NCI-H748 (cell line): ENCODE measurements around the gene EMX1.
"Not testable (repeated sequence)": the region's sequence is repeated elsewhere in the genome, so short reads cannot be mapped to it uniquely, and the experiment has no call there.

Experiments used
- DNase-seq: peaks from one replicate; lab custom pipeline; 2025; ENCODE audit not compliant: unreplicated experiment; lab: John Stamatoyannopoulos, UW

The EMX1 gene

DNA sequence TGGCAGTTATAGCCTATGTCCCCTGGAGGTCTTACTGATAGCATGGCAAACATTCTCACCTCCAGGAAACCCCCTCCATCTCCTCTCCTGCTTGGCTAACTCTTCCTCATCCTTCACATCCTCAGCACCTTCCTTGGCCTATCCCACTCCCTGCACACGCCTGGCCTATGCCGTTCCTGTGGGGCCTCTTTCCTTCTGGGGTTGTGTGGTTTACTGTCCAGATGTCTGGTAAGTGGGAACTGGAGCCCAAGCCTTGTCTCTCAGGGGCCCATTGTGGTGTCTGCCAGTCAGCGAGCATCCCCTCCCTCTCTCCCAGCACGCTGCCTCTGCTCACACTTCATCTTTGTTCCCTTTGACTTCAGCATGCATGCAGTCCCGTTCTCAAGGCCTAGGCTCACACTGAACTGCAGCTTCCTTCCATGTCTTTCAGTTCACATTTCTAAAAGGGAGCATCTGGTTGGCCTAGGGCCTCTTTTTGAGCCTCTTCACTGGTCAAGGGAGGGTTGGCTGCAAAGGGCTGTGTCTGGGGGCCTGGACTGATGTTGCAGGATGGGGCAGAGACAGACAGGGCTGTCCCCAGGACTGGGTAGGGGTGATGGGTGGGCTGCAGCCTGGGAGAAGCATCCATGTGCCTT, 17.0 kb upstream of the EMX1 start:
- DNase-seq: no peak

DNA sequence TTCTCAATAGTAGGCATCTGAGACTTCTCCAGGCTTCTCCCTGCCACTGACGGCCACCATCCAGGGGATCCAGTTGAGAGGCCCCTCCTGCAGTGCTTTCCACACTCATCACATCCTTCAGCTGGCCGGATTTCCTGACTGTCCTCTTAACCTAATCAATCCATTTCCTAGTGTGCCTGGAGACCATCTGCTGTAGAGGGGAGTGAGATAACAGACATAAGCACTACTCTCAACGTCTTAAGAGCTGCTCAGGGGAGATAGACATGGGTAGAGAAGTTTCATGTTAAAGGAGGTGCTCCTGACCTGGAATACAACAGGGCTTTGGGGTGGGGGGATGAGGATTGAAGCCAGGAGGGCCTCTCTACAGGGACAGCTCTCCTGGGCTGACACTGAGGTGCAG, 15.9 kb upstream of the EMX1 start:
- DNase-seq: no peak

DNA sequence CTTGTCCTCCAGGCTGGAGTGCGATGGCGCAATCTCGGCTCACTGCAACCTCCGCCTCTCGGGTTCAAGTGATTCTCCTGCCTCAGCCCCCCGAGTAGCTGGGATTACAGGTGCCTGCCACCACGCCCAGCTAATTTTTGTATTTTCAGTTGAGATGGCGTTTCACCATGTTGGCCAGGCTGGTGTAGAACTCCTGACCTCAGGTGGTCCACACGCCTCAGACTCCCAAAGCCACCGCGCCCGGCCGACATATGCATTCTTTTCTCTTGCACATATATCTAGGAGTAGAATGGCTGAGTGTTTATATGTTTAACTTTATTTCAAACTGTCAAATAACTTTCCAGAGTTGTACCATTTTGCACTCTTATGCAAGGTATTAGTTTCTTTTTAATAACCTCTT, 9.9 kb upstream of the EMX1 start:
- not testable (repeated sequence) for DNase-seq

DNA sequence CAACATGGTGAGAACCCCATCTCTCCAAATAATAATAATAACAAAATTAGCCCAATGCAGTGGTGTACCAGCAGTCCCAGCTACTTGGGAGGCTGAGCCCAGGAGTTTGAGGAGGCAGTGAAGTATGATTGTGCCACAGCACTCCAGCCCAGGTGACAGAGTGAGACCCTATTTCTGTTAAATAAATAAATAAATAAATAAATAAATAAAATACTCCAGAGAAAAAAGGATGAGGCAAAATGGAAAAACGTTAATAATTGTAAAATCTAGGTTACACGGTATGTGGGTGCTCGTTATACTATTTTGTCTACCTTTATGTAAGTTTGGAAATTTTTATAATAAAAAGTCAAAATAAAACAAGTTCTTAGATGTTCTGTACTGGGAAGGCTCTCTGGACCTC, 8.6 kb upstream of the EMX1 start:
- no peak for DNase-seq

DNA sequence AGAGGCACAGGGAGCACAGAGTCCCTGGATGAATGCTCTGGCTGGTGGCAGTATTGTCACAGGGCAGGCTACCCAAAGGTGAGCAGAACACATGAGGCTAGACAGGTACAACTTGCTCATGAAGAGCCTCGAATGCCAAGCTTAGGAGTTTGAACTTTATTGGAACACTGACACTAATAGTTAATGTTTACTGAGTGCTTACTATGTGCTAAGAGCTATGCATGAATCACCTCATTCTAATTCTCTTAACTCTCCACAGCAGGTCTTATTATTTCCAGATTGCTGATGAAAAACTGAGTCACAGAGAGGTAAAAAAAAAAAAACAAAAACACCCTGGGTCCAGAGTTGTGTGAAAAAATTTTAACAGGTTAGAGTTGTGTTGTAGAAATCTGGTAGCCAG, 6.1 kb upstream of the EMX1 start:
- no peak for DNase-seq

DNA sequence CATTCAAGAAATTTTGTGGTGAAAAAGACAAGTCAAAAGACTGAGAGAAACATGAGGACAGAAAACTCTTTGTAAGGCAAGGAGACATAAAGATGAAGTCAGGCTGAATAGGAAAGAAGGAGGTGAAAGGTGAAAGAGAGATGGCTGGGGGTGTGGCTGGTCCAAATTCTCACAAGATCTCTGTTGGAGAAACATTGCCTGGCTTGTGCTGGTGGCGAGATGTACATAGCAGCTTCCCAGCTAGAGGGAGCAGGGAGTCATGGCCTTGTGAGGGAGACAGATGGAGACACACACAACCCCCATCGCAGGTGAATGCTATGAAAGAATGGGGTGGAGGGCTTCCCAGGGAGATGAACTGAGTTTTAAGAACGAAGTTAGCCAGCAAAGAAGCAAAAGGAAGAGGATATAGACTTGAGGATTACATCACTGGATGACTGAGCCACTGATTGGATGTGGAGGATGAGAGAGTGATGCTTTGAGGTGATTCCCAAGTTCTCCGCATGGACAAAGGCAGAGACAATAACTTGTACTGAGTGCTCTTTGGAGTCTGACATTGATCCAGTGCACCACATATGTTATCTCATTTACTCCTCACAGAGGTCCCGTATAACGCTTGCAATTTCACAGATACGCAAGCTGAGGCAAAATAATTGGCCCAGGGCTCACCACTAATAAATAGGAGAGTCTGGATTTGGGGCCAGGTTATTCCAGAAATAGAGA, 3.7 kb upstream of the EMX1 start:
- DNase-seq: no peak

DNA sequence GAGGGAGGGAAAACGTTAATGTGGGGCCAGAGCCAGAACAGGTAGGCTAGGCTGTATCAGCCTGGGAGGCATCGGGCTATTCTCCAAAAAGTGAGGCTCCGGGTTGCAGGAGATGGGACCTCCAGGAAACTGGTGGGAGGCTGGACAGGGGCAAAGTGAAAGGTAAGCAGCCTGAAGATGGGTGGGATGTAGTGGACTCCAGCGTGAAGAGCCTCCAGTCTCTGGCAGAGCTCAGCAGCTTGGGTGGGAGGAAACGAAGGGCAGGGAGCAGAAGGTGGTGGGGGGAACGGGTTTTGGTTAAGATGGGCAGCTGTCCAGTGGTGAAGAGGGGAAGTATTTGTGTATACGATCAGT, 3.1 kb upstream of the EMX1 start:
- no peak for DNase-seq

DNA sequence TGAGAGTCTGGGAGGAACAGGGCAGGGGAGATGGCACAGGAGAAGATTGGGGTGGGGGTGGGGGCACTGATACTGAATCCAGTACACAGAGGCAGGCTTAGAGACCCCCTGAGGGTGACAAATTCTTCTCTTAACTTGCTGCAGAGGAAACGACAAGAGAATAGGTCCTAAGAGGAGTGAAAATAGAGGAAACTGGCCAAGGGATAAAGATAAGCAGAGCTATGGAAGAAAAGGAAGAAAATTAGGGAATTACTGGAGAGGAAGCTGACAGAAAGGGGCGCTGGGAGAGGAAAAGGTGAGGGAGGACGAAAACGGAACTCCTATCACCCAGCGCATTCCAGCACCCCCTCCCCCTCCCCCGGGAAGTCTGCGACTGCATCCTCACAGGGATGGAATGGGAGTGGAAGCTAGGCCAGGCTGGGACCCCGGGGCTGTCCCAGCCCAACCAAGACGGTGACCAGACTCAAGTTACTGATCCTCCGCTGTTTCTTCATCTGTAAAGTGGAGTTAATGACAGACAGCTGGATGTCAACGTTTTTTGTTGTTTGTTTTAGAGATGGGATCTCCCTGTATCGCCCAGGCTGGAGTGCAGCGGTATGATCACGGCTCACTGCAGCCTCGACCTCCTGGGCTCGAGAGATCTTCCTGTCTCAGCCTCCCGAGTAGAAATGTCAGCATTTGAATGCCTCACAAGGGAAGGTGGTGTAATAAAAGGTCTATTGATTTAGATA, 2.6 kb upstream of the EMX1 start:
- DNase-seq: no peak

DNA sequence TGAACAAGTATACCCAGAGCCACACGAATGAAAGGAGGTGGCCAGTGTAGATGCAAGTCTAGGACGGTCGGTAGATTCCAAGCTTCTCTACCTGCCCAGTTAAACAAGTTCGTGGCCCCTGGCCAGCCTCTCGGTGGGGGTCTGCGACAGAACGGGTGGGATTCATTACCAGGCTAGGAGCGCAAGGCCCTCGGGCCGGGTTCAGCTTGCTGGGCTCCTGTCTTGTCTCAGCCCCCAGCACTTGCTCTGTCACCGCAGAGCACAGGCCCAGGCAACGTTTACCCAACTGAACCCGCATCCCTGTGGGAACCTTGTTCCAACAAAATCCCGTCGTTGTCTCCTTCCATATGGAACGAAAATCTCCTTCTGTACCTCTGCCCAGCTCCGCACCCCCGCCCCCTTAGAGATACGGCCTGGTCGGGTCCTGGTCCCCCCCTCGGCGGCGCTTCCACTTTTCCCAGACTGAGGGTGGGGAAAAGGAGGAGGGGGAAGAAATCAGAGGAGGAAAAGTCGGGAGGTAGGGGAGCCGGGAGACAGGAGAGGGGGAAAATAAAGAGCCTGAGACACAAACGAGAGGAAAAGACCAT, 1.9 kb upstream of the EMX1 start:
- no peak for DNase-seq

DNA sequence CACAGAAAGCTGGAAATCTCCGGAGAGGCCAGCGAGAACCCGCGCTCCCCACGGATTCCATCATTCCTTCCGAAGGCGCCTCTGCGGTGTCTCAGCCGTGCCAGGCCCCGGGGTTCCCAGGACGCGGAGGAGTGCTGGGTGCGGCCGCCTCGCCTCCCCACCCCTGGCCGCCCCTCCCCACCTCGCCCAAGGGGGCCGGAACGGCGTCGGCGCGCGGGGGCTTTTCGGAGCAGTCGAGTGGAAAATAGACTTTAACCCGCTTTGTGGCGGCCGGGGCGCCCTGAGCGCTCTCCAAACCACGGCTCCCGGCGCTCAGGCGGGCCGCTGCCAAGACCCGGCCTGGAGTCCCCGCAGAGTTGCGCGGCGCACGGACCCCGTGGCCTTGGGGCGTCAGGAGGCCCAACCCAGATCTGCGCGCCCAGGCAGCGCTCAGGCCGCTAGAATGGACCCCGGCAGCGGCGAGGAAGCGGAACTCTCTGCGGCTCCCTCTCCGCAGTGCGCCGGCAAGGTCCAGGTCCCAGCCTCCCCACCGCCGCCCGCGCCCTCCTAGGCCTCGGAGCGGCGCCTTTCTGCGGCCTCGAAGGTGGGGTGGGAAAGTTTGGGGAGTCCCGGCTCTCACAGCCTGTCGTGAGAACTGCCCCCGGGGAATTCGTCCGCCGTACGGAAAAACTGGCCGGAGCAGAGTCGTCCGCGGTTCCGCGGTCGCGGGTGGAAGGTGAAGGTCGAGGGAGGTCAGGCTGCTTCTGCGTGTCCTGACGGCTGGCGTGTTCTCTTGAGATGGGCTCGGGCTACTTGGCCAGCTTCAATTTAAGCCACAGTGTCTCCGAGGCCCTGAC, 1.2 kb upstream of the EMX1 start:
- DNase-seq: peak; percentile 21

DNA sequence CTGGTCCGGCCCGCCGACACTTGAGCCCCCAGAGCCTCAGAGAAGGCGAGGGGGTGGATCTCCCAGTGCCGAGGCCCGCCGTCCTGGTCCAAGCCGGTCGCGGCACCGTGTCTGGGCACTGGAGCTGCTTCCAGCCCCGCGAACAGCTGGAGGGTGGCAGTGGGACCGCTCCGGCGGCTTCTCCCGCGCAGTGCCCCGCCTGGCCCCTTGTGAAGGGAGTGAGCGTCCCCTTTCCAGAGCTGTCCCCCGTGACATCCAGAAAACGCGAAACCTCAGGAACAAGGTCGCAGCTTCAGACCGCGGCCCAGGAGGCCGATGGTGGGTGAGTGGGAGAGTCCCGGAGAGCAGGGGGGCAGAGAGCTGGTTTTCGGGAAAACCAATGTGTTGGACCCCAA, 579 bp upstream of the EMX1 start:
- peak; percentile 18 for DNase-seq

DNA sequence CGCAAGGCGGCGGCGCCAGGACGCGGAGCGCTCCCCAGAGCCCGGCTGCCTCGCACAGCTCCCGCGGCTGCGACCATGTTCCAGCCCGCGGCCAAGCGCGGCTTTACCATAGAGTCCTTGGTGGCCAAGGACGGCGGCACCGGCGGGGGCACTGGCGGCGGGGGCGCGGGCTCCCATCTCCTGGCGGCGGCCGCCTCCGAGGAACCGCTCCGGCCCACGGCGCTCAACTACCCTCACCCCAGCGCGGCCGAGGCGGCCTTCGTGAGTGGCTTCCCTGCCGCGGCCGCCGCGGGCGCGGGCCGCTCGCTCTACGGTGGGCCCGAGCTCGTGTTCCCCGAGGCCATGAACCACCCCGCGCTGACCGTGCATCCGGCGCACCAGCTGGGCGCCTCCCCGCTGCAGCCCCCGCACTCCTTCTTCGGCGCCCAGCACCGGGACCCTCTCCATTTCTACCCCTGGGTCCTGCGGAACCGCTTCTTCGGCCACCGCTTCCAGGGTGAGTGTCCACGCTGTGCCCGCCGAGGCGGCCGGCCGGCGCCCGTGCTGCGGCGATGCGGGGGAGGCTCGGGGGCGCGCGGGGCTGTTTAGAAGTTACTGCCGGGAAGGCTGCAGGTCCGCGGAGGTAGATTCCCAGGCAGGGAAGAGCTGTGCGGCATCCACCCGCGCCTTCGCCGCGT, 696 bp downstream of the EMX1 start:
- DNase-seq: peak; percentile 43

DNA sequence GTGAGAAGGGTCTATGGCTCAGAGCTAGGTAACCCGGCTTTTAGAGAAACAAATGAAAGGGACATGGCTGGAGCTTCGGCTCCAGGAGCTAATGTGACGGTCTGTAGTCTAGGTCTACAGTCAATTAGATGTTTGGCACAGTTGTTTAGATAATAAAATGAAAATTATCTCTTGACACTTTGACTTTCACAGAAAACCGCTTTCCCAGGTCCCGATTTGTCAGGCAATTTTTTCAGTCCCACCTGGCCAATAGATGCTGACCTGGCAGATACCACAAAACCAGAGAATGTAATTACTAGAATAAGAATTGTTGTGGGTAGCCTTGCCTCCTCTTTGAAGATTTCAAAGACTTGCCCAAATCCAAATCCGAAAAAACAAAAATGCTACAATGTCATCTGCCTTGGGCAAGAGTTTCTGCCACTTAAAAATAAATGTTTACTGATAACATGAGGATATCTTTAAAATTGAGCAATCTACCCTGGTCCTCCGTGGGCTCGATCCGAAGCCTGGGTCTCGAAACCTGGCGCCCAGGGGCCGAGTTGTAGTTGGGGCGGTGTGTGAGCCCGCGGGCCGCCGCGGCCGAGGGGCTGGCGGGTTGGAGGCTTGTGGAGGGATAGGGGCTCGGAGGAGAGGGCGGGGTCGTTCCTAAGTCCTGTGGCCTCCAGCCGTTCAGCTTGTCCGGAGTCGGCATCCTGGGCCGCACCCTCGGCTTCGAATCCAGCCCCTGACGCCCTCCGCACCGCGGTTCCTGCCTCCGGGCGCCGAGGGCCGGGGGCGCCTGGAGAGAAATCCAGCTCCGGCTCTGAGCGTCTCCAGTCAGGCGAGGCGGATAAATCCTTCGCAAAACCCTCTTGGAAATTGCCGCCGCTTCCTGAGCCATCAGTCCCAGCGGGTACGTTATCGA, 2.3 kb downstream of the EMX1 start:
- peak; percentile 38 for DNase-seq

DNA sequence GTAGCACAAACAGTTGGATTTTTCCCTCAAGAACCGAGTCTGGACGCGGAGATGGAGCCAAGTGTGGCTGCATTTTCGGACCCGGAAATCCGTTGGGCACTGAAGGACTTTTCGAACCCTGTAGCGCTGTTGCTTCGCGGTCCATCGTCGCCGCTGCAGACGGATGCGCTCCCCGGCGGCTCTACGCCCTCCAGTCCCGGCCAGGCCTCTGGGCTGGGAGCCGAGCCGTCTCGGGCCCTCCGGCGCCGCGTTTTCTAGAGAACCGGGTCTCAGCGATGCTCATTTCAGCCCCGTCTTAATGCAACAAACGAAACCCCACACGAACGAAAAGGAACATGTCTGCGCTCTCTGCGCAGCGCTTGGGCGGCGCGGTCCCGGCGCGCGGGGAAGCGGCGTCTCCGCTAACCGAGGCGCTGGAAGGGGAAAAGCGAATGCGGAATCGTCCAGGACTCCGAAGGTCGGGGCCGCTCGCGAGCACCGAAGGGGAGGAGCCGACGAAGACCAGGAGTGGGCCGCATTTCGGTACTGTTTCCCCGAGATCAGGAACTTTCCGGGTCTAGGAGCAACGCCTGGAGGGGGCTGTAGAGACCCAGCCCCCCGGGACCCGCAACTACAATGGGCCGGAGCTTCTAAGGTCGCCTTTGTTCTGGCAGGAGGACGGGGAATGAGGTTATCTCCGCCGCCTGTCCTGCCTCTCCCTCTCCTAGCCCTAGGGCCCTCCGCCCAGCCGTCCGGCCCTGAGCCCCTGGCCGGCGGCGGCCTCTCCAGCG, 3.2 kb downstream of the EMX1 start:
- DNase-seq: peak; percentile 38

DNA sequence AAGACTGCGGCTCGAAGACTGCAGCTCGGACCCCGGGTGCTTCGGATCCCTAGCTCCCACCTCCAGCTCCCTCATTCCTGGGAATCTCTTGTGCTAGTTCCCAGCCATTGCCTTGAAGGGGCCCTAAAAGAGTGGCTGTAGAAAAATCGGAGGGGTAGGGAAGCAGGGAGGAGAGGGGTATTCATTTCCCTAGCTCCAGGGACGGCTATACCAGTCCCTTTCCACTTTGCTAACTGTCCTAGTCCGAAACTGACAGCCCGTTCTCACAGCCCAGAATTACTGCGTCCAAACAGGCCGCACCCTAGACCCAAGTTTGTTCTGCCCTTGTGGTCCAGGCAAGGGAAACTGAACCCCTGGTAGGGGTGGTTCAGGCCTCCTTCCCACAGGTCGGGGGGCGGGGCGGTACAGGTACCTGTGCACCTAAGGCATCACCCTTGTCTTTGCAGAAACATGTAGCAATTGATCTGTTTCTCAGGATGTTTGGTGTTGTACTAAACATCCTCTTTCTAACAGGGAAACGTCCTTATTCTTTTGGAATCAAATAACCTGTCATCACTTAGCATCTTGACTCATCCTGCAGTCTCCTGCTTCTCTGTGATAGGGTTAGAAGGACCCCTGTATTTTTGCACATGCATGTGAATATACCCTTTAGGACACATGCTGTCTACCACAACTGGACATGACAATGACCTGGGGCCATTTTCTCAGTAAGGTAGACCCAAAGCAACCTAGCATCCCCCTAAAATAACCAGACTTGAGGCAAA, 4.0 kb downstream of the EMX1 start:
- DNase-seq: no peak

DNA sequence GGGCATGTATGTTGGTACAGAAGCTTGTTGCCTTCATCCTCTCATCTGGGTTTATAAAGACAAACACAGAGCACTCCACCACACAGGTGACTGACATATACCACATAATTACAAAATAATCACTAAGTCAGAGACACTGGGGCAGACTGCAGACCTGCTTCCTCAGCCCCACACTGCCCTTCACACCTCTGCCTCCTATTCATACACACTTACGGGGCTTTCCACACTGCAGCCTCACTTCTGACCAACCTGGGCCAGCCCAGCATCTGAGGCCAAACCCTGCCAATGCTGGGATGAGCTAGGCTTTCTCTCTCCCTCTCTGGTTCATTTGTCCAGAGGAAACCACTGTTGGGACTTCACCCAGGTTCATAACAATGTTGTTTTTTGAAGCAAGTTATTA, 4.5 kb downstream of the EMX1 start:
- no peak for DNase-seq

DNA sequence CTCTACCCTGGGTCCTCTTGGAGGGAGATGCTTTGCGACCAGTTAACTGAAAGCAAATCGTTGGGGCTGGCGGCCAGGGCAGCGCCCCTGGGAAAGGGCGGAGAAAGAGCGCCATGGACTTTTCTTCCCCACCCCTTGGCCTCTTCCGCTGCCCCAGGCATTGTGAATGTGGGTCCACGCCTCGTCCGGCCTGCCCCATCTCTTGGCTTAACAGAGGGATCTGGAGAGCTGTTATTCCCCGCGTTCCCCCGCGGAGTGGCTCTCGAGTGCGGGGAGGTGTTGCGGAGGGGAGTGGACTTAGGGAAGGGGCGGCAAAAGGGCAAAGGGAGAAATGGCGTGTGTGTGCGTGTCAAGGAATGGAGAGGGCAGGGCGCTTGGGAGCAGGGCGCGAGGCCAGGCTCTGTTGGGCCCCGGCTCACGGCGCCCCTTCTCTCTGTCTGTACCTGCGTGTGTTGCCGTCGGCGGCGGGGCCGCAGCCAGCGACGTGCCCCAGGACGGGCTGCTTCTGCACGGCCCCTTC, 6.6 kb downstream of the EMX1 start:
- DNase-seq: peak; percentile 22
